ENCODE measurements around the gene MAGOH.

Gene MAGOH

GRCh38 chr1:53257454-53258081, 19.2 kb upstream of the MAGOH start:
- no peaks in the 10 kb centered on the region for H3K79me2 ChIP-seq
- H3K4me1 ChIP-seq: no peaks in the 10 kb centered on the region
- no peak overlapping the region for H3K4me2 ChIP-seq (ENCODE audit: low read length)
- no peak overlapping the region for H3K27ac ChIP-seq
- H3K9me3 ChIP-seq (ENCODE audit: control insufficient read depth, low read length): no peaks in the 10 kb centered on the region
- H3K4me3 ChIP-seq (ENCODE audit: low read depth, low read length): no peak overlapping the region
- TF ChIP-seq CTCF (IDR thresholded peaks at IDR 0.05): no peak
- H3K9ac ChIP-seq: no peak overlapping the region
- no peaks in the 10 kb centered on the region for H3K27me3 ChIP-seq (ENCODE audit: control insufficient read depth, insufficient read depth, low read length)
- H2AFZ ChIP-seq: no peak overlapping the region
- H3K36me3 ChIP-seq (ENCODE audit: control insufficient read depth, insufficient read depth, low read length): no peaks in the 10 kb centered on the region

GRCh38 chr1:53256511-53257453, 18.5 kb upstream of the MAGOH start:
- no peaks in the 10 kb centered on the region for H3K27me3 ChIP-seq (ENCODE audit: control insufficient read depth, insufficient read depth, low read length)
- H3K27ac ChIP-seq: no peak overlapping the region
- no peak overlapping the region for H3K9ac ChIP-seq
- no peaks in the 10 kb centered on the region for H3K79me2 ChIP-seq
- no peak for TF ChIP-seq CTCF (IDR thresholded peaks at IDR 0.05)
- H3K4me3 ChIP-seq (ENCODE audit: low read depth, low read length): no peak overlapping the region
- no peak overlapping the region for H3K4me2 ChIP-seq (ENCODE audit: low read length)
- H3K36me3 ChIP-seq (ENCODE audit: control insufficient read depth, insufficient read depth, low read length): no peaks in the 10 kb centered on the region
- H3K9me3 ChIP-seq (ENCODE audit: control insufficient read depth, low read length): no peaks in the 10 kb centered on the region
- H3K4me1 ChIP-seq: no peaks in the 10 kb centered on the region
- no peak overlapping the region for H2AFZ ChIP-seq

GRCh38 chr1:53255031-53255430, 16.7 kb upstream of the MAGOH start:
- no peaks in the 10 kb centered on the region for H3K79me2 ChIP-seq
- no peak for TF ChIP-seq CTCF (IDR thresholded peaks at IDR 0.05)
- H2AFZ ChIP-seq: no peak overlapping the region
- H3K4me2 ChIP-seq (ENCODE audit: low read length): no peak overlapping the region
- no peaks in the 10 kb centered on the region for H3K9me3 ChIP-seq (ENCODE audit: control insufficient read depth, low read length)
- no peaks in the 10 kb centered on the region for H3K4me1 ChIP-seq
- H3K27me3 ChIP-seq (ENCODE audit: control insufficient read depth, insufficient read depth, low read length): no peaks in the 10 kb centered on the region
- no peaks in the 10 kb centered on the region for H3K36me3 ChIP-seq (ENCODE audit: control insufficient read depth, insufficient read depth, low read length)
- H3K9ac ChIP-seq: no peak overlapping the region
- no peak overlapping the region for H3K4me3 ChIP-seq (ENCODE audit: low read depth, low read length)
- H3K27ac ChIP-seq: no peak overlapping the region

GRCh38 chr1:53254011-53254640, 15.8 kb upstream of the MAGOH start:
- Histone ChIP-seq H3K27me3 (ENCODE audit: control insufficient read depth, insufficient read depth, low read length) (no peaks in the 10 kb centered on the region), H2AFZ (no peak overlapping the region), H3K36me3 (ENCODE audit: control insufficient read depth, insufficient read depth, low read length) (no peaks in the 10 kb centered on the region), H3K4me2 (ENCODE audit: low read length) (no peak overlapping the region), H3K4me1 (no peaks in the 10 kb centered on the region), H3K79me2 (no peaks in the 10 kb centered on the region), H3K4me3 (ENCODE audit: low read depth, low read length) (no peak overlapping the region), H3K9ac (no peak overlapping the region), H3K27ac (no peak overlapping the region), H3K9me3 (ENCODE audit: control insufficient read depth, low read length) (no peaks in the 10 kb centered on the region)
- TF ChIP-seq CTCF (IDR thresholded peaks at IDR 0.05): no peak

Measured in parathyroid adenoma (tissue), 2 donors.